HepG2 (cell line): ENCODE data around the gene C13orf46. TPM values are rescaled to one million over a fixed set of nuclear protein-coding genes. Genes with fewer than 3 reads are reported as not detected.

ENCODE experiments used
- ATAC-seq: fragments of 200-7000 bp; cut with Tn5 transposase; 3 replicates; pipeline ENCODE4 v1.9.1; 2020; ENCODE audit warnings: mild to moderate bottlenecking, moderate library complexity
- BruUV-seq: library from RNA; stranded (reverse); fragments of 400-500 nt; replicated peaks from 2 replicates; lab custom pipeline; 2021; lab: Mats Ljungman, UMichigan
- CTCF ChIA-PET: fragments of 300-600 bp; formaldehyde crosslinking; extraction: SDS; loops from one replicate; lab custom pipeline; 2021; ENCODE audit warnings: low total read pairs, inconsistent platforms, low intra/inter-chr PET ratio; lab: Yijun Ruan, JAX
- POLR2A ChIA-PET: fragments of 350-600 bp; sonication (Branson Sonifier 250); formaldehyde crosslinking; loops from one replicate; lab custom pipeline; 2020; ENCODE audit warnings: antibody characterized with exemption, inconsistent platforms; lab: Yijun Ruan, JAX
- DNase-seq: peaks from one replicate; pipeline ENCODE4 v3.0.0-alpha.2; 2015; ENCODE audit warnings: low spot score
- FAIRE-seq: peaks from 3 replicates; lab custom pipeline; 2011; peaks lifted over from hg19 to GRCh38; lab: Jason Lieb, UNC
- H2AFZ ChIP-seq: one replicate; pipeline ENCODE4 v1.6.1; 2011; ENCODE audit warnings: low read length, inconsistent platforms
- H3K27ac ChIP-seq: fragments of 300-600 bp; 3 replicates; pipeline ENCODE4 v1.8.0; 2011; ENCODE audit warnings: mixed run types, mild to moderate bottlenecking, mixed read lengths, low read length, inconsistent platforms; ENCODE audit not compliant: insufficient read depth; ENCODE audit errors: extremely low read length
- H3K27me3 ChIP-seq, 2 experiments: fragments of 200-600 bp in 1 of 2; 2 replicates in 1 of 2; 3 replicates in 1 of 2; pipeline versions ENCODE4 v1.6.0 to v1.8.0; 2011; ENCODE audit warnings: low read length in 2 of 2, mild to moderate bottlenecking in 2 of 2, moderate library complexity in 2 of 2, inconsistent platforms in 1 of 2; ENCODE audit not compliant: insufficient read depth in 2 of 2, control insufficient read depth in 1 of 2
- H3K36me3 ChIP-seq, 2 experiments: fragments of 200-600 bp in 1 of 2; replicated peaks in 1 of 2; 2 replicates in 1 of 2; 3 replicates in 1 of 2; pipeline versions ENCODE4 v1.5.1 to v1.8.0; 2011; ENCODE audit warnings: low read length in 2 of 2, inconsistent platforms in 1 of 2; ENCODE audit not compliant: insufficient read depth in 2 of 2, control insufficient read depth in 1 of 2
- H3K4me1 ChIP-seq: 2 replicates; pipeline ENCODE4 v1.5.1; 2012; ENCODE audit warnings: low read length, inconsistent platforms; ENCODE audit not compliant: insufficient read depth
- H3K4me2 ChIP-seq: 2 replicates; pipeline ENCODE4 v1.6.0; 2011; ENCODE audit warnings: low read depth, low read length, inconsistent platforms
- H3K4me3 ChIP-seq, 3 experiments: fragments of 200-600 bp in 1 of 3; sonication (generic), shearing (Covaris generic) in 1 of 3; replicated peaks in 1 of 3; 2 replicates each; pipeline ENCODE4 v1.5.1; 2011 to 2016; ENCODE audit warnings: low read length in 3 of 3, inconsistent platforms in 2 of 3, low read depth in 2 of 3, mild to moderate bottlenecking in 2 of 3, control low read depth in 1 of 3, mixed read lengths in 1 of 3; ENCODE audit not compliant: insufficient read depth in 1 of 3
- H3K79me2 ChIP-seq: one replicate; pipeline ENCODE4 v1.6.1; 2011; ENCODE audit warnings: low read length, inconsistent platforms; ENCODE audit not compliant: insufficient read depth
- H3K9ac ChIP-seq: 2 replicates; pipeline ENCODE4 v1.6.0; 2011; ENCODE audit warnings: mild to moderate bottlenecking, low read depth, low read length, inconsistent platforms; ENCODE audit not compliant: insufficient read depth
- H3K9me3 ChIP-seq: 2 replicates; pipeline ENCODE4 v1.5.1; 2012; ENCODE audit warnings: mild to moderate bottlenecking, low read length
- H4K20me1 ChIP-seq: 2 replicates; pipeline ENCODE4 v1.6.0; 2011; ENCODE audit warnings: inconsistent platforms, mild to moderate bottlenecking, low read length, moderate library complexity; ENCODE audit not compliant: insufficient read depth
- HIVEP1 ChIP-seq: sonication (generic); formaldehyde crosslinking; IDR thresholded peaks from 2 replicates; pipeline ENCODE4 v1.4.0; 2020; ENCODE audit warnings: mild to moderate bottlenecking, missing genetic modification reagents
- KAT7 ChIP-seq: IDR thresholded peaks from 2 replicates; pipeline ENCODE4 v1.6.1; 2018; ENCODE audit warnings: borderline replicate concordance, missing compliant biosample characterization
- KDM6A ChIP-seq: IDR thresholded peaks from 2 replicates; pipeline ENCODE4 v1.6.1; 2016; ENCODE audit warnings: low read depth
- MED1 ChIP-seq: sonication (generic); formaldehyde crosslinking; IDR thresholded peaks from 2 replicates; pipeline ENCODE4 v1.4.0; 2020; ENCODE audit warnings: missing genetic modification reagents
- PLRG1 ChIP-seq: fragments of 450-650 bp; conservative IDR thresholded peaks from 2 replicates; pipeline ENCODE4 v1.6.1; 2016
- POLR2AphosphoS2 ChIP-seq: IDR thresholded peaks from 2 replicates; pipeline ENCODE4 v1.6.1; 2011; ENCODE audit warnings: low read depth, low read length, improper control_type of control experiment
- RBFOX2 ChIP-seq: fragments of 200-400 bp; formaldehyde crosslinking; IDR thresholded peaks from 2 replicates; pipeline ENCODE4 v1.6.1; 2017; ENCODE audit warnings: low read depth, mild to moderate bottlenecking, low read length
- SIN3A ChIP-seq: IDR thresholded peaks from 2 replicates; pipeline ENCODE4 v1.6.1; 2011; ENCODE audit warnings: low read depth, mild to moderate bottlenecking, control low read depth, low read length, borderline replicate concordance
- TRIM24 ChIP-seq: sonication (generic); formaldehyde crosslinking; IDR thresholded peaks from 2 replicates; pipeline ENCODE4 v1.8.0; 2022; ENCODE audit warnings: mild to moderate bottlenecking, missing genetic modification reagents
- ZNF143 ChIP-seq: sonication (generic); formaldehyde crosslinking; IDR thresholded peaks from 2 replicates; pipeline ENCODE4 v1.4.0; 2020; ENCODE audit warnings: missing genetic modification reagents
- ZNF282 ChIP-seq: fragments of 450-650 bp; IDR thresholded peaks from 2 replicates; pipeline ENCODE4 v1.6.1; 2018; ENCODE audit not compliant: partially characterized antibody
- ZNF546 ChIP-seq: sonication (generic); formaldehyde crosslinking; conservative IDR thresholded peaks from 2 replicates; pipeline ENCODE4 v1.8.1; 2023; ENCODE audit warnings: mild to moderate bottlenecking, missing genetic modification reagents
- ZNF616 ChIP-seq: sonication (generic); formaldehyde crosslinking; IDR thresholded peaks from 2 replicates; pipeline ENCODE4 v1.5.0; 2020; ENCODE audit warnings: low read depth, mild to moderate bottlenecking, missing genetic modification reagents
- ZNF792 ChIP-seq: IDR thresholded peaks from 2 replicates; pipeline ENCODE4 v1.6.1; 2016
- WGBS: methylation state at CpG from one replicate; pipeline ENCODE4 v1.1.6; 2017; ENCODE audit warnings: low lambda C conversion rate; 5-methylcytosine and 5-hydroxymethylcytosine counted together
- in situ Hi-C: cut with HindIII; loops from 2 replicates; pipeline ENCODE4 v1.10.0; 2017; ENCODE audit warnings: low pct_unique_long_range_greater_than_20kb; ENCODE audit not compliant: extremely low pct_ligation_motif_present
- intact Hi-C: fragments of 100-400 bp; cut with micrococcal nuclease; formaldehyde crosslinking; loops from one replicate; pipeline ENCODE4 v1.10.0; 2022; ENCODE audit not compliant: unreplicated experiment
- polyA plus RNA-seq, 8 experiments: library from polyadenylated mRNA; depleted of rRNA in 3 of 8; stranded (reverse) in 7 of 8; unstranded in 1 of 8; fragments of >200 nt; fragmentation: Illumina TruSeq in 4 of 8; extraction: Trizol in 4 of 8; gene quantifications; 2 replicates each; pipeline versions ENCODE4 v1.2.1 to v1.2.3, GENCODE V29; 2011 to 2016; ENCODE audit warnings: low read depth in 4 of 8, missing spikeins in 1 of 8, mixed read lengths in 1 of 8; ENCODE audit not compliant: insufficient read depth in 1 of 8
- total RNA-seq, 5 experiments: library from RNA; depleted of rRNA; stranded (reverse); fragments of >200 nt; fragmentation: Illumina TruSeq; extraction: Trizol; gene quantifications; 2 replicates each; pipeline ENCODE4 v1.2.3, GENCODE V29; 2016; ENCODE audit warnings: low read depth in 1 of 5
- TF ChIP-seq, protein P1 (sequence below): sonication (generic); formaldehyde crosslinking; IDR thresholded peaks from 2 replicates; pipeline ENCODE4 v1.8.1; 2023; ENCODE audit warnings: mild to moderate bottlenecking, moderate library complexity, missing genetic modification reagents
- TF ChIP-seq, protein P2 (sequence below): sonication (generic); formaldehyde crosslinking; IDR thresholded peaks from 2 replicates; pipeline ENCODE4 v1.4.0; 2020; ENCODE audit warnings: mild to moderate bottlenecking, missing genetic modification reagents
- TF ChIP-seq, protein P3 (sequence below): sonication (generic); formaldehyde crosslinking; IDR thresholded peaks from 2 replicates; pipeline ENCODE4 v1.5.0; 2020; ENCODE audit warnings: mild to moderate bottlenecking, missing genetic modification reagents, borderline replicate concordance

Gene C13orf46
- total and polyA plus RNA-seq, 2 of the 13 experiments (the other 11 are each of a cell fraction or from before 2014, with no cell fraction given), result 0.01 TPM; not detected in 1

DNA sequence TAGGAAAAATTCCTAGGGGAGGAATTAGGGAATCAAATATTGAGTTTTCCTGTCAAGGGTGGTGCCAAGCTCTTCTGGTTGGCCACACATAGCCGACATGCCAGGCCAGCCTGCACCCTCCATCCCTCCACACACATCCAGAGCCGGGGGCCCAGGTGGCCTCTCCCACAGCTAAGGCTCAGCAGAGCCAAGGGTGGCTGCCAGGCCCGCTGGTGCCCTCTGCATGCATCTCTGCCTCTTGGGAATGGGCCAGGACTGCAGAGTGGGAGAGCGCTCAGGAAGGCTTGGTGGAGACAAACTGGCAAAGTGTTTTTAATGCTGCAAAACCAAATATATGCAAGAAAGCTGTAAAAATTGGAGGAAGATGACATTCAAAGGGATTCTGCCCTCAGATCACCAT, 67.3 kb downstream of the C13orf46 start (continued):
- TF ChIP-seq TRIM24 (CRISPR knock-in tag), result no peak

DNA sequence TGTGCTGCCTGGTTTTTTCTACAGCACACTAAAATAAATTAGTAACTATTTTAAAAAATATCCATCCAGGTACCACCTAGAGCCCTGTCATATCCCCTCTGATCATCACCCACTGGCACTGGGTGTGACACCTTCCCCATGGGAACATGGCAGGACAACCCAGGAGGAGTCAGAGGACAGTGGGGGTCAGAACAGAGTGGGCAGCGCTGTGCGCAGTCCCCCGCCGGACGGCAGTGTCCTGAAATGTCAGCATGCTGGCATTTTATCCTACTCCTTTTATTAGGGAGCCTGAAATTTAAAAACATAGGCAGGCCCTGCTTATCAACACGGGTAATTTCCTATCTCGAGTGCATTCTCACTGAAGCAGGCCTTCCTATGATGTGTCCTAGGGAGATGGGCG, 67.9 kb downstream of the C13orf46 start:
- no peak overlapping the region for H3K9ac ChIP-seq
- CTCF ChIA-PET, result no interaction called here
- FAIRE-seq (no peak), DNase-seq (no peak)
- no peak overlapping the region for H2AFZ ChIP-seq
- H3K36me3 ChIP-seq, result no peaks in the 10 kb centered on the region
- H4K20me1 ChIP-seq, result no peaks in the 10 kb centered on the region
- no peaks in the 10 kb centered on the region for H3K4me1 ChIP-seq
- intact Hi-C loops, result loop anchor here (2.0 kb wide), 1 partner anchor 89 kb away; no protein-coding TSS in a partner anchor
- no peaks in the 10 kb centered on the region for H3K79me2 ChIP-seq
- TF ChIP-seq ZNF546 (no peak), ZNF143 (no peak), HIVEP1 (no peak), ZNF792 (CRISPR knock-in tag) (no peak), KAT7 (no peak), ZNF616 (CRISPR knock-in tag) (no peak), SIN3A (no peak), PLRG1 (no peak), POLR2AphosphoS2 (no peak), RBFOX2 (no peak), ZNF282 (no peak), MED1 (CRISPR knock-in tag) (no peak), KDM6A (CRISPR knock-in tag) (no peak)
- TF ChIP-seq, protein P1, sequence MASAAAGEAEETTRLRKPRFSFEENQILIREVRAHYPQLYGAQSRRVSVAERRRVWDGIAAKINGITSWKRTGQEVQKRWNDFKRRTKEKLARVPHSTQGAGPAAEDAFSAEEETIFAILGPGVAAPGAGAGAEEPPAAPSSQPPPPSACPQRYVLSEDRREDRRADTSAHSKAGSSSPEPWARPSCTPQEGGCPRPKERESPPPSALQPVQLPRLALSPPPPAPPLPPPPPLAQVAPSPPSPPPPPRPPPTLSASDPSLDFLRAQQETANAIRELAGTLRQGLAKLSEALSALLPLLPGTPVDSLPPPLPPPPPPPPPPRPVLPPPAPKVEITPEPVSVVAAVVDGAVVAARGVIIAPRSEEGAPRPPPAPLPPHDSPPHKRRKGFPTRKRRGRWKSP (CRISPR knock-in tag), result no peak
- TF ChIP-seq, protein P2, sequence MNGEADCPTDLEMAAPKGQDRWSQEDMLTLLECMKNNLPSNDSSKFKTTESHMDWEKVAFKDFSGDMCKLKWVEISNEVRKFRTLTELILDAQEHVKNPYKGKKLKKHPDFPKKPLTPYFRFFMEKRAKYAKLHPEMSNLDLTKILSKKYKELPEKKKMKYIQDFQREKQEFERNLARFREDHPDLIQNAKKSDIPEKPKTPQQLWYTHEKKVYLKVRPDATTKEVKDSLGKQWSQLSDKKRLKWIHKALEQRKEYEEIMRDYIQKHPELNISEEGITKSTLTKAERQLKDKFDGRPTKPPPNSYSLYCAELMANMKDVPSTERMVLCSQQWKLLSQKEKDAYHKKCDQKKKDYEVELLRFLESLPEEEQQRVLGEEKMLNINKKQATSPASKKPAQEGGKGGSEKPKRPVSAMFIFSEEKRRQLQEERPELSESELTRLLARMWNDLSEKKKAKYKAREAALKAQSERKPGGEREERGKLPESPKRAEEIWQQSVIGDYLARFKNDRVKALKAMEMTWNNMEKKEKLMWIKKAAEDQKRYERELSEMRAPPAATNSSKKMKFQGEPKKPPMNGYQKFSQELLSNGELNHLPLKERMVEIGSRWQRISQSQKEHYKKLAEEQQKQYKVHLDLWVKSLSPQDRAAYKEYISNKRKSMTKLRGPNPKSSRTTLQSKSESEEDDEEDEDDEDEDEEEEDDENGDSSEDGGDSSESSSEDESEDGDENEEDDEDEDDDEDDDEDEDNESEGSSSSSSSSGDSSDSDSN (CRISPR knock-in tag), result no peak
- TF ChIP-seq, protein P3, sequence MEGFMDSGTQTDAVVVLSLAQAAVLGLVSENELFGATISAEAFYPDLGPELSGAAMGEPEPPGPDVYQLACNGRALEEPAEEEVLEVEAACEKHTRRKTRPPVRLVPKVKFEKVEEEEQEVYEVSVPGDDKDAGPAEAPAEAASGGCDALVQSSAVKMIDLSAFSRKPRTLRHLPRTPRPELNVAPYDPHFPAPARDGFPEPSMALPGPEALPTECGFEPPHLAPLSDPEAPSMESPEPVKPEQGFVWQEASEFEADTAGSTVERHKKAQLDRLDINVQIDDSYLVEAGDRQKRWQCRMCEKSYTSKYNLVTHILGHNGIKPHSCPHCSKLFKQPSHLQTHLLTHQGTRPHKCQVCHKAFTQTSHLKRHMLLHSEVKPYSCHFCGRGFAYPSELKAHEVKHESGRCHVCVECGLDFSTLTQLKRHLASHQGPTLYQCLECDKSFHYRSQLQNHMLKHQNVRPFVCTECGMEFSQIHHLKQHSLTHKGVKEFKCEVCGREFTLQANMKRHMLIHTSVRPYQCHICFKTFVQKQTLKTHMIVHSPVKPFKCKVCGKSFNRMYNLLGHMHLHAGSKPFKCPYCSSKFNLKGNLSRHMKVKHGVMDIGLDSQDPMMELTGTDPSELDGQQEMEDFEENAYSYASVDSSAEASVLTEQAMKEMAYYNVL (CRISPR knock-in tag), result no peak
- TF ChIP-seq, all 625 proteins: peak for 0
- Histone ChIP-seq H3K27ac (no peak overlapping the region), H3K4me3 (no peak overlapping the region), H3K27me3 (peaks cover 4 to 35% of the 10 kb centered on the region in 2 experiments), H3K9me3 (no peaks in the 10 kb centered on the region), H3K4me2 (no peak overlapping the region)
- WGBS, result 52% methylated on average over 8 of the region's 8 CpGs
- in situ Hi-C loops, result no loop called here
- no peak for ATAC-seq
- POLR2A ChIA-PET, result no interaction called here
- no TSS peak for BruUV-seq
